HG02798 (cell line): Measurements from ENCODE around the gene LNPK.
"Not testable (repeated sequence)": the region's sequence is repeated elsewhere in the genome, so short reads cannot be mapped to it uniquely, and the experiment has no call there.

Experiments used
- ATAC-seq: cut with Tn5 transposase; IDR thresholded peaks from one replicate; pipeline ENCODE4 v1.9.1; 2021; ENCODE audit warnings: mild to moderate bottlenecking; ENCODE audit not compliant: unreplicated experiment, poor library complexity

LNPK gene

GRCh38 chr2:176001916-176002687 lies at the start of gene LNPK:
TSS of gene LNPK (minus strand) at chr2:176002267. CDS start at chr2:175995584, 6,683 bp downstream.
- ATAC-seq, result peak; percentile 95

GRCh38 chr2:176039375-176039774 lies 37.3 kb upstream of the LNPK start:
- no peak for ATAC-seq

- ATAC-seq, result no peak
Observed at GRCh38 chr2:176038694-176039093, 36.6 kb upstream of the LNPK start.

- ATAC-seq, result no peak
Observed at GRCh38 chr2:176035013-176035691, 33.1 kb upstream of the LNPK start.

- ATAC-seq, result no peak
Observed at GRCh38 chr2:176027806-176028205, 25.7 kb upstream of the LNPK start.

GRCh38 chr2:176025932-176026331 lies 23.9 kb upstream of the LNPK start:
- ATAC-seq, result no peak

- no peak for ATAC-seq
Observed at GRCh38 chr2:176024083-176024482, 22.0 kb upstream of the LNPK start.

GRCh38 chr2:176022048-176022447 lies 20.0 kb upstream of the LNPK start:
- ATAC-seq, result no peak

GRCh38 chr2:176020400-176020799 lies 18.3 kb upstream of the LNPK start:
- no peak for ATAC-seq

GRCh38 chr2:176018708-176019107 lies 16.6 kb upstream of the LNPK start:
- ATAC-seq, result no peak

GRCh38 chr2:176009445-176009844 lies 7.4 kb upstream of the LNPK start:
- no peak for ATAC-seq

- no peak for ATAC-seq
Observed at GRCh38 chr2:176004934-176005333, 2.9 kb upstream of the LNPK start.

GRCh38 chr2:176003958-176004357 lies 1.9 kb upstream of the LNPK start:
- no peak for ATAC-seq

- no peak for ATAC-seq
Observed at GRCh38 chr2:176002688-176003210, 682 bp upstream of the LNPK start.

- peak; percentile 51 for ATAC-seq
Observed at GRCh38 chr2:176001281-176001915, 669 bp downstream of the LNPK start.

- ATAC-seq, result no peak
Observed at GRCh38 chr2:175999283-175999819, 2.7 kb downstream of the LNPK start.

GRCh38 chr2:175990099-175990498 lies 12.0 kb downstream of the LNPK start:
- ATAC-seq, result no peak

GRCh38 chr2:175987126-175987525 lies 14.9 kb downstream of the LNPK start:
- ATAC-seq, result not testable (repeated sequence)

- no peak for ATAC-seq
Observed at GRCh38 chr2:175984846-175985245, 17.2 kb downstream of the LNPK start.

- no peak for ATAC-seq
Observed at GRCh38 chr2:175981551-175981950, 20.5 kb downstream of the LNPK start.
